Bronchial epithelial cell (primary cell): ENCODE measurements around the gene SLC35E3. TPM values are rescaled to one million over a fixed set of nuclear protein-coding genes. Genes with fewer than 3 reads are reported as not detected.

Experiments used
- DNase-seq: peaks from one replicate; pipeline ENCODE4 v3.0.0-alpha.2; 2010; ENCODE audit warnings: low read depth
- FAIRE-seq: peaks from 2 replicates; lab custom pipeline; 2011; peaks lifted over from hg19 to GRCh38; lab: Jason Lieb, UNC
- H3K27me3 ChIP-seq: 2 replicates; pipeline ENCODE4 v1.5.1; 2011; ENCODE audit warnings: low read length; ENCODE audit not compliant: control insufficient read depth, insufficient read depth
- H3K36me3 ChIP-seq: 2 replicates; pipeline ENCODE4 v1.5.1; 2011; ENCODE audit warnings: low read length; ENCODE audit not compliant: control insufficient read depth, insufficient read depth
- H3K4me3 ChIP-seq: 2 replicates; pipeline ENCODE4 v1.5.1; 2011; ENCODE audit warnings: mild to moderate bottlenecking, low read depth, low read length, control low read depth
- CTCF ChIP-seq: IDR thresholded peaks from 2 replicates; pipeline ENCODE4 v1.5.1; 2011; ENCODE audit warnings: mild to moderate bottlenecking, moderate library complexity, low read length, control low read depth, inconsistent platforms; ENCODE audit not compliant: insufficient read depth, severe bottlenecking
- total RNA-seq: library from RNA; depleted of rRNA; stranded (reverse); fragments of >200 nt; gene quantifications from 2 replicates; pipeline ENCODE4 v1.2.1, GENCODE V29; 2014

The SLC35E3 gene
- total RNA-seq, 1 donor from 2014 or later = 3.2 TPM

DNA sequence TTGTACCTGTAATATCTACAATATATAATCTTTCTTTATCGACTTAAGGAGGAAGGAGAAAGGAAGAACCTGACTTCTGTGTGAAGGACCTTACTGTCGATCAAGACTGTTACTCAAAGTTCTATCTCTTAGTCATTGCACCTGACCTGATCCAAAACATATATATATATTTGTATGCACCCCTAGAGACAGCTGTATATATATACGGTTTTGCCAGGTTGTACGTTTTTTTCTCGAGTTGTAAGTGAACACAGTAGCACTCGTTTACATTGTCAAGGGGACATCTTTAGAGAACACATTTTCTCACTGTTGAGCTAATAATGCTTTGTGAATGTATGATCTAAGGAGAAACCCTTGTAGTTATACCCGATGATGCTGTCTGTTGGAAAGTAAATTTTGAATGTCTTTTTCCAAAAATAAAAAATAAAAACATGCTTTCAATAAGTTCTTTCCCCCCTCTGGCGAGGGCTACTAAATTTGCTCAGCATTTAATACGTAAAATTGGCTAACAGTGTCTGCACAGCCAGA is 536 bp upstream of the SLC35E3 start:
- peaks cover 5% of the 10 kb centered on the region for H3K36me3 ChIP-seq
- no peak for FAIRE-seq
- peak; percentile 1 for DNase-seq
- H3K27me3 ChIP-seq = no peaks in the 10 kb centered on the region
- peak overlapping the region; percentile 70 for H3K4me3 ChIP-seq
- TF ChIP-seq CTCF = no peak

DNA sequence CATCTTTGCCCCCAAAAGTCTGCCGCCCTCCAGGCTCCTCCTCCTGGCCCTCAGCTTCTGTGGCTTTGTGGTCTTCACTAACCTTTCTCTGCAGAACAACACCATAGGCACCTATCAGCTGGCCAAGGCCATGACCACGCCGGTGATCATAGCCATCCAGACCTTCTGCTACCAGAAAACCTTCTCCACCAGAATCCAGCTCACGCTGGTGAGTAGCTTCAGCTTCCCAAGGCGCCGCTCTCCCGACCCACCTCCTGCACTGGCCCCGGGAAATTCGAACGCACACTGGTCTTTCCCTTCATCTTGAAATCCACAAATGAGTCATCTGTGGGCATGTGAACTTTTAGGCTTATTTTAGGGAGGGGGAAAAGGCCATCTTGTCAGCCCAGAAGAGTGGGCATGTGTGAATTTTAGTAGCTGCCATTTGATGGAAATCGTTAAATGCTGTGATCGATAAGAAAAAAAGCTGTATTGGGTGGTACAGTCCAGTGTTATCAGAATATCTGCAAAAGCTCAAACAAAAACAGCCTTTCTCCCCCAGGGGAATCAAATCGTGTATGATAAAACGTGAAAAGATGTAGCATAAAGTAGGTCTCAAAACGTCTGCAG is 700 bp downstream of the SLC35E3 start:
- peaks cover 4% of the 10 kb centered on the region for H3K36me3 ChIP-seq
- FAIRE-seq (no peak), DNase-seq (peak; percentile 73)
- H3K4me3 ChIP-seq = peak overlapping the region; percentile 70
- TF ChIP-seq CTCF = no peak
- H3K27me3 ChIP-seq = no peaks in the 10 kb centered on the region

DNA sequence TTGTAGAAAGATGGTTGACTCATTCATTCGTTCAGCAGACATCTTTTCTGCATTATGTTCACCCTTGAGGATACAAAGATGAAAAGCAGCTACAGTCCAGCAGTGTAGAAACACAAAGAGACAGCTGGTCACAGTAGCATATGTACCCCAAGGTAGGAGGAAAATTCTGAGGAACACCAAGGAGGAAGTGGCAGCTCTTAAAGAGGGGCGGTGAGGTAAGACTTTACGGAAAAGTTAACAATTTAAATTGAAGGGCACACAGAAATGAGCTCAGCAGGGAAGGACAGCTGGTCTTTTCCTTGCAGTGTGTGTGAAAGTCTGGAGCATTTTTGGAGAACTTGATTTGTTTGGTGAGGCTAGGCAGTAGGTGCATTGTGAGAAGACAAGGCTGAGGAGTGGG is 3.5 kb downstream of the SLC35E3 start:
- no peak overlapping the region for H3K4me3 ChIP-seq
- H3K36me3 ChIP-seq = peaks cover 5% of the 10 kb centered on the region
- no peaks in the 10 kb centered on the region for H3K27me3 ChIP-seq
- DNase-seq (no peak), FAIRE-seq (no peak)
- TF ChIP-seq CTCF = no peak

GRCh38 chr12:68749861-68750260 is 3.9 kb downstream of the SLC35E3 start:
- Histone ChIP-seq H3K27me3 (no peaks in the 10 kb centered on the region), H3K36me3 (peaks cover 5% of the 10 kb centered on the region), H3K4me3 (no peak overlapping the region)
- TF ChIP-seq CTCF = no peak
- no peak for DNase-seq
- no peak for FAIRE-seq

DNA sequence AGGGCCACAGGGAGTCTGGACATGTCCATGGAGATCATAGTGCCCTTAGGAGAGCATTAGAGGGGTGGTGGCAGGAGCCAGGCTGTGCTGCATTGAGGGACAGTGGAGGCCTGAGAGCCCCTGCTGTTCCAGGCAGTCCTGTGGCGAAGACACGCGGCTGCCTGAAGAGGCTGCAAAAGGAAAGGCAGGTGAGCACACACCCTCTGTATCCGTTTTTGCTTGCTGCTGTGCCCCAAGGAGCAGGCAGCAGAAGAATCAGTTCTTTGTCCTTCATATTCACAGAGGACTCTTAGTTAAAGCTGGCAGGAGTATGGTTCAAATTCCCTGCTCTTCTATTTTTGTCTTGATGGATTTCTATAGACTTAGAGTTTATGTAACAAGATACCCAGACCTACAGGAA is 4.5 kb downstream of the SLC35E3 start:
- no peak for TF ChIP-seq CTCF
- peaks cover 5% of the 10 kb centered on the region for H3K36me3 ChIP-seq
- no peak for FAIRE-seq
- no peaks in the 10 kb centered on the region for H3K27me3 ChIP-seq
- no peak for DNase-seq
- H3K4me3 ChIP-seq = no peak overlapping the region

GRCh38 chr12:68755536-68756243 is 9.7 kb downstream of the SLC35E3 start:
- H3K36me3 ChIP-seq = peaks cover 2% of the 10 kb centered on the region
- no peak overlapping the region for H3K4me3 ChIP-seq
- no peak for TF ChIP-seq CTCF
- DNase-seq (no peak), FAIRE-seq (no peak)
- H3K27me3 ChIP-seq = no peaks in the 10 kb centered on the region
